Endothelial cell of umbilical vein (primary cell): ENCODE results near the gene AFDN. TPM values are rescaled to one million over a fixed set of nuclear protein-coding genes. Genes with fewer than 3 reads are reported as not detected.

ENCODE experiments used
- BruUV-seq: library from RNA; stranded (reverse); fragments of 400-500 nt; replicated peaks from 2 replicates; lab custom pipeline; 2021; lab: Mats Ljungman, UMichigan
- CTCF ChIA-PET: fragments of 300-600, 350-600 bp; sonication (Branson Sonifier 250); formaldehyde crosslinking; loops from one replicate; lab custom pipeline; 2021; ENCODE audit warnings: antibody characterized with exemption, inconsistent platforms; lab: Charles Lee
- POLR2A ChIA-PET: fragments of 300-600, 350-600 bp; sonication (Branson Sonifier 250); formaldehyde crosslinking; loops from one replicate; lab custom pipeline; 2021; ENCODE audit warnings: antibody characterized with exemption, inconsistent platforms; lab: Charles Lee
- DNase-seq: peaks from one replicate; pipeline ENCODE4 v3.0.0-alpha.2; 2011; ENCODE audit warnings: low read depth, low spot score
- FAIRE-seq: peaks from 2 replicates; lab custom pipeline; 2011; peaks lifted over from hg19 to GRCh38; lab: Jason Lieb, UNC
- H2AFZ ChIP-seq: 2 replicates; pipeline ENCODE4 v1.6.0; 2012; ENCODE audit warnings: low read depth, low read length, control low read depth, inconsistent platforms
- H3K27ac ChIP-seq: 2 replicates; pipeline ENCODE4 v1.5.1; 2011; ENCODE audit warnings: low read depth, mild to moderate bottlenecking, control low read depth, low read length, moderate library complexity; ENCODE audit not compliant: insufficient read depth
- H3K27me3 ChIP-seq, 2 experiments: 2 replicates each; pipeline versions ENCODE4 v1.6.0 to v1.6.1; 2011; ENCODE audit warnings: low read length in 2 of 2, mixed read lengths in 1 of 2; ENCODE audit not compliant: control insufficient read depth in 2 of 2, insufficient read depth in 2 of 2
- H3K36me3 ChIP-seq, 2 experiments: 2 replicates in 1 of 2; 3 replicates in 1 of 2; pipeline ENCODE4 v1.5.1; 2011; ENCODE audit warnings: low read length in 2 of 2, mild to moderate bottlenecking in 1 of 2, moderate library complexity in 1 of 2; ENCODE audit not compliant: control insufficient read depth in 2 of 2, insufficient read depth in 2 of 2; ENCODE audit errors: extremely low read depth in 1 of 2
- H3K4me1 ChIP-seq: 3 replicates; pipeline ENCODE4 v1.5.1; 2011; ENCODE audit warnings: mild to moderate bottlenecking, low read length; ENCODE audit not compliant: control insufficient read depth, insufficient read depth; ENCODE audit errors: extremely low read depth
- H3K4me2 ChIP-seq: 2 replicates; pipeline ENCODE4 v1.6.1; 2011; ENCODE audit warnings: low read length, control low read depth, mixed read lengths; ENCODE audit not compliant: insufficient read depth
- H3K4me3 ChIP-seq, 3 experiments: fragments of 200-600 bp in 1 of 3; sonication (generic), shearing (Covaris generic) in 1 of 3; replicated peaks in 1 of 3; 2 replicates each; pipeline ENCODE4 v1.5.1; 2011 to 2016; ENCODE audit warnings: control low read depth in 3 of 3, low read length in 3 of 3, mild to moderate bottlenecking in 2 of 3, inconsistent platforms in 1 of 3, low read depth in 1 of 3, moderate library complexity in 1 of 3; ENCODE audit not compliant: insufficient read depth in 1 of 3
- H3K79me2 ChIP-seq: 2 replicates; pipeline ENCODE4 v1.6.0; 2012; ENCODE audit warnings: low read length, inconsistent platforms; ENCODE audit not compliant: control insufficient read depth, insufficient read depth
- H3K9ac ChIP-seq: replicated peaks from 2 replicates; pipeline ENCODE3; 2011; ENCODE audit warnings: low read length, control low read depth; ENCODE audit not compliant: insufficient read depth; ENCODE audit errors: extremely low read depth
- H3K9me1 ChIP-seq: replicated peaks from 3 replicates; pipeline ENCODE4 v1.6.0; 2011; ENCODE audit warnings: mild to moderate bottlenecking, low read length; ENCODE audit not compliant: control insufficient read depth, insufficient read depth; ENCODE audit errors: extremely low read depth
- H3K9me3 ChIP-seq: replicated peaks from 2 replicates; pipeline ENCODE4 v1.5.1; 2012; ENCODE audit warnings: low read length, inconsistent platforms; ENCODE audit not compliant: control insufficient read depth, insufficient read depth
- H4K20me1 ChIP-seq: replicated peaks from 2 replicates; pipeline ENCODE3; 2011; ENCODE audit warnings: mild to moderate bottlenecking, low read length; ENCODE audit not compliant: control insufficient read depth, insufficient read depth; ENCODE audit errors: extremely low read depth
- EZH2 ChIP-seq: IDR thresholded peaks from 2 replicates; pipeline ENCODE4 v1.6.1; 2012; ENCODE audit warnings: borderline replicate concordance, low read depth, mild to moderate bottlenecking, moderate library complexity, low read length, inconsistent platforms; ENCODE audit not compliant: severe bottlenecking
- FOS ChIP-seq: IDR thresholded peaks from 2 replicates; pipeline ENCODE4 v1.6.1; 2011; ENCODE audit warnings: mild to moderate bottlenecking, low read length, moderate library complexity, borderline replicate concordance; ENCODE audit not compliant: insufficient read depth
- GATA2 ChIP-seq: IDR thresholded peaks from 2 replicates; pipeline ENCODE4 v1.7.0; 2011; ENCODE audit warnings: low read depth, mild to moderate bottlenecking, moderate library complexity, mixed read lengths, low read length; ENCODE audit not compliant: insufficient read length, insufficient read depth
- JUN ChIP-seq: IDR thresholded peaks from 2 replicates; pipeline ENCODE4 v1.6.1; 2011; ENCODE audit warnings: borderline replicate concordance, low read depth; ENCODE audit not compliant: insufficient read length, insufficient read depth
- MAX ChIP-seq: IDR thresholded peaks from 2 replicates; pipeline ENCODE4 v1.6.1; 2011; ENCODE audit not compliant: insufficient read depth, insufficient read length
- MYC ChIP-seq: IDR thresholded peaks from one replicate; pipeline ENCODE4 v1.6.1; 2011; ENCODE audit warnings: mild to moderate bottlenecking, low read depth, low read length
- POLR2A ChIP-seq: IDR thresholded peaks from 2 replicates; pipeline ENCODE4 v1.6.1; 2012; ENCODE audit warnings: low read depth, mild to moderate bottlenecking, control low read depth, low read length
- POLR2AphosphoS5 ChIP-seq: IDR thresholded peaks from 2 replicates; pipeline ENCODE4 v1.6.1; 2012; ENCODE audit warnings: low read depth, mild to moderate bottlenecking, control low read depth, low read length, moderate library complexity; ENCODE audit not compliant: insufficient read depth
- dilution Hi-C: fragments of 300-500 bp; cut with MboI; formaldehyde crosslinking; loops from one replicate; pipeline ENCODE4 v1.15.0; 2019; ENCODE audit warnings: low sequenced_read_pairs; ENCODE audit not compliant: extremely low pct_ligation_motif_present
- intact Hi-C: fragments of 100-400 bp; cut with micrococcal nuclease; formaldehyde crosslinking; loops from one replicate; pipeline ENCODE4 v1.10.0; 2022
- polyA plus RNA-seq, 4 experiments: library from polyadenylated mRNA; depleted of rRNA in 3 of 4; stranded (reverse) in 3 of 4; unstranded in 1 of 4; fragments of >200 nt; gene quantifications; 2 replicates each; pipeline versions ENCODE4 v1.2.1 to v1.2.3, GENCODE V29; 2011 to 2012; ENCODE audit warnings: missing spikeins in 1 of 4
- total RNA-seq: library from RNA; stranded (reverse); gene quantifications from 2 replicates; pipeline ENCODE4 v1.2.3, GENCODE V29; 2021
- TF ChIP-seq, protein P1 (sequence below), 2 donors: IDR thresholded peaks; 1 replicate in 1 of 2; 2 replicates in 1 of 2; pipeline ENCODE4 v1.5.1; 2011; ENCODE audit warnings: low read length in 2 of 2, mild to moderate bottlenecking in 2 of 2, moderate library complexity in 2 of 2, control low read depth in 1 of 2, inconsistent platforms in 1 of 2, low read depth in 1 of 2; ENCODE audit not compliant: insufficient read depth in 1 of 2; ENCODE audit errors: extremely low read depth in 1 of 2

The AFDN gene
- total and polyA plus RNA-seq, 2 donors (not counting 3 experiments of a cell fraction or from before 2014, with no cell fraction given) = 31.0 to 134 TPM

DNA sequence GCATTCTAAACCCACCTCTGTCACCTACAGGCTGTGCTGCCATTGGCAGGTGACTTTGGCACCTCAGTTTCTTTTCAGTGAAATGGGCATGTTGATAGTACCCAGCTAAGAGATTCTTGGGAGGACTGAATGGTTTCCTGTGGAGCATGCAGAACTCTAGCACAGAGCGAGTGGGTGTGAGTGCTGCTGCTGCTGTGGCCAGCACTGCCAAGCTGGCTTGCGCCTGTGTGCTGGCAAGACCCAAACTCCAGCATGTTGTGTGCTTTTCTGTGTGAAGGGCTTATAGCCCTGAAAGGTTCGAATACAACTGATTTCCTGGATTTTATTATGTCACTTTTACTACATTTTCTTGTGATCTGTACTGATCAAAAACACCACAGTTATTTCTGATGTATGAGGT, 92.6 kb downstream of the AFDN start:
- POLR2A ChIA-PET = no interaction called here
- no peak overlapping the region for H3K27ac ChIP-seq
- H3K9me3 ChIP-seq = no peaks in the 10 kb centered on the region
- DNase-seq = no peak
- FAIRE-seq = no peak
- no peaks in the 10 kb centered on the region for H3K27me3 ChIP-seq
- intact Hi-C loops (no loop called here), dilution Hi-C loops (no loop called here)
- H3K79me2 ChIP-seq = no peaks in the 10 kb centered on the region
- H3K9me1 ChIP-seq = no peaks in the 10 kb centered on the region
- no peak overlapping the region for H3K9ac ChIP-seq
- H3K4me1 ChIP-seq = no peaks in the 10 kb centered on the region
- BruUV-seq = no TSS peak
- no peak overlapping the region for H3K4me3 ChIP-seq
- H3K4me2 ChIP-seq = no peak overlapping the region
- TF ChIP-seq POLR2AphosphoS5 (no peak), FOS (no peak), JUN (no peak), EZH2 (no peak), MAX (no peak)
- CTCF ChIA-PET = interaction anchor here (1.4 kb wide), 1 partner anchor 21 kb away, joined by 6 read pairs; no protein-coding TSS in a partner anchor
- H2AFZ ChIP-seq = no peak overlapping the region
- H4K20me1 ChIP-seq = no peaks in the 10 kb centered on the region
- peaks cover 17 to 20% of the 10 kb centered on the region in 2 experiments for H3K36me3 ChIP-seq

DNA sequence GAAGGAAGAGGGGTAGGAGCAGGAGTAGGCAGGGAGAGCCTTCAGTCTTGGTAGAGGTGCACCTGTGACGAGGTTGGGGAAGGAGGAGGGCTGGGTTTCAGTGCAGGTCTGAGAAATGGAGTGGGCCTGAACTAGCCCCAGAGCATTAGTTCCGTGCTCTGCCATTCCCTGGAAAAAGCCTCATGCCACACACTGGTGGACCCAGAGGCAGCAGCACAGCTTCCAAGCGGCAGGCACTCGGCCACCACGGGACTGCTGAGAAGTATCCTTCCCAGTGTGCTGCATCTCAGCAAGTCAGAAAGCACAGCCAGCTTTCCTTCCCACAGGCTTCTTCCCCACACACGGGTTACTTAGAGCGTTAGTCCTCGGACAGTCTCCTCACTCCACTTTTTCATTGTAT, 93.5 kb downstream of the AFDN start:
- H3K9ac ChIP-seq = no peak overlapping the region
- no peaks in the 10 kb centered on the region for H3K79me2 ChIP-seq
- no peaks in the 10 kb centered on the region for H3K9me3 ChIP-seq
- no peaks in the 10 kb centered on the region for H4K20me1 ChIP-seq
- no peak overlapping the region for H3K4me2 ChIP-seq
- H3K27me3 ChIP-seq = no peaks in the 10 kb centered on the region
- H3K4me3 ChIP-seq = no peak overlapping the region
- intact Hi-C loops (no loop called here), dilution Hi-C loops (no loop called here)
- DNase-seq (no peak), FAIRE-seq (no peak)
- POLR2A ChIA-PET = no interaction called here
- no peaks in the 10 kb centered on the region for H3K4me1 ChIP-seq
- TF ChIP-seq MAX (no peak), POLR2A (no peak), GATA2 (no peak), MYC (no peak), EZH2 (no peak), POLR2AphosphoS5 (no peak), JUN (no peak), FOS (no peak)
- TF ChIP-seq, protein P1, sequence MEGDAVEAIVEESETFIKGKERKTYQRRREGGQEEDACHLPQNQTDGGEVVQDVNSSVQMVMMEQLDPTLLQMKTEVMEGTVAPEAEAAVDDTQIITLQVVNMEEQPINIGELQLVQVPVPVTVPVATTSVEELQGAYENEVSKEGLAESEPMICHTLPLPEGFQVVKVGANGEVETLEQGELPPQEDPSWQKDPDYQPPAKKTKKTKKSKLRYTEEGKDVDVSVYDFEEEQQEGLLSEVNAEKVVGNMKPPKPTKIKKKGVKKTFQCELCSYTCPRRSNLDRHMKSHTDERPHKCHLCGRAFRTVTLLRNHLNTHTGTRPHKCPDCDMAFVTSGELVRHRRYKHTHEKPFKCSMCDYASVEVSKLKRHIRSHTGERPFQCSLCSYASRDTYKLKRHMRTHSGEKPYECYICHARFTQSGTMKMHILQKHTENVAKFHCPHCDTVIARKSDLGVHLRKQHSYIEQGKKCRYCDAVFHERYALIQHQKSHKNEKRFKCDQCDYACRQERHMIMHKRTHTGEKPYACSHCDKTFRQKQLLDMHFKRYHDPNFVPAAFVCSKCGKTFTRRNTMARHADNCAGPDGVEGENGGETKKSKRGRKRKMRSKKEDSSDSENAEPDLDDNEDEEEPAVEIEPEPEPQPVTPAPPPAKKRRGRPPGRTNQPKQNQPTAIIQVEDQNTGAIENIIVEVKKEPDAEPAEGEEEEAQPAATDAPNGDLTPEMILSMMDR (IDR thresholded peaks at IDR 0.05; ENCODE audit: extremely low read depth in 1 of 2, insufficient read depth in 1 of 2, low read depth in 1 of 2, low read length in 2 of 2) = no peak
- no peaks in the 10 kb centered on the region for H3K9me1 ChIP-seq
- H3K27ac ChIP-seq = no peak overlapping the region
- no peak overlapping the region for H2AFZ ChIP-seq
- BruUV-seq = no TSS peak
- H3K36me3 ChIP-seq = peaks cover 19 to 20% of the 10 kb centered on the region in 2 experiments
- CTCF ChIA-PET = no interaction called here
